ENCODE results near the gene CCNY. TPM values are rescaled to one million over a fixed set of nuclear protein-coding genes. Genes with fewer than 3 reads are reported as not detected.

CCNY gene
- total RNA-seq, 1 experiment from 2014 or later: 53.3 TPM

DNA sequence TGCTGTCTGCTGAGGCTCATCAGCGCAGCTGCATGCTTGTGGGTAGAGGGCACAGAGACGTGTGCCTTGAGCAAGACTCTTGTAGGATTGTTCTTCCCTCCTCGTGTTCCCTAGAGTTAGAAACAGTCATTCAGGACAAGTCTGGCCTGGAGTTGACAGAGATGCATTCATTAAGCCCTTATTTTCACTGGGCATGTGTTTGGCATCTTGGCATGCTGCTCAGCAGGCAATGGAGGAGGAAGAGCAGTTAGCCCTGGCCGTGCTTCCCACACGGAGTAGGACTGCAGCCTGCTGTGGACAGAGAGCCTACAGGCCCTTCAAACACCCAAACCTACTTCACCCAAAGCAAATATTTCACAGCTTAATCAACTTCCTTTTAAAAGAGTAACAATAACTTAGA lies 195.8 kb downstream of the CCNY start:
- CTCF ChIA-PET: no interaction called here

More for the DNA sequence above, 195.8 kb downstream of the CCNY start:
- POLR2A ChIA-PET: no interaction called here
- H3K9me3 Mint-ChIP-seq: peaks cover 26% of the 10 kb centered on the region
- no peak for DNase-seq (ENCODE audit: low spot score)
- ATAC-seq: no peak
- TF ChIP-seq PRDM15 (CRISPR knock-in tag; IDR thresholded peaks at IDR 0.05) (no peak), USF2 (CRISPR knock-in tag; IDR thresholded peaks at IDR 0.05) (no peak), ETV6 (CRISPR knock-in tag; IDR thresholded peaks at IDR 0.05) (no peak), NR2C2 (CRISPR knock-in tag; IDR thresholded peaks at IDR 0.05) (no peak), E2F4 (CRISPR knock-in tag; IDR thresholded peaks at IDR 0.05; ENCODE audit: borderline replicate concordance, low read depth) (no peak), RORB (CRISPR knock-in tag; IDR thresholded peaks at IDR 0.05) (no peak), E2F5 (CRISPR knock-in tag; IDR thresholded peaks at IDR 0.05) (no peak), CBFB (CRISPR knock-in tag; IDR thresholded peaks at IDR 0.05; ENCODE audit: low read depth) (no peak), NR1H2 (CRISPR knock-in tag; IDR thresholded peaks at IDR 0.05) (no peak), MYBL2 (CRISPR knock-in tag; IDR thresholded peaks at IDR 0.05) (no peak), AFF4 (CRISPR knock-in tag; IDR thresholded peaks at IDR 0.05; ENCODE audit: borderline replicate concordance) (no peak), SOX15 (CRISPR knock-in tag; IDR thresholded peaks at IDR 0.05) (no peak)
- TF ChIP-seq, protein P1, sequence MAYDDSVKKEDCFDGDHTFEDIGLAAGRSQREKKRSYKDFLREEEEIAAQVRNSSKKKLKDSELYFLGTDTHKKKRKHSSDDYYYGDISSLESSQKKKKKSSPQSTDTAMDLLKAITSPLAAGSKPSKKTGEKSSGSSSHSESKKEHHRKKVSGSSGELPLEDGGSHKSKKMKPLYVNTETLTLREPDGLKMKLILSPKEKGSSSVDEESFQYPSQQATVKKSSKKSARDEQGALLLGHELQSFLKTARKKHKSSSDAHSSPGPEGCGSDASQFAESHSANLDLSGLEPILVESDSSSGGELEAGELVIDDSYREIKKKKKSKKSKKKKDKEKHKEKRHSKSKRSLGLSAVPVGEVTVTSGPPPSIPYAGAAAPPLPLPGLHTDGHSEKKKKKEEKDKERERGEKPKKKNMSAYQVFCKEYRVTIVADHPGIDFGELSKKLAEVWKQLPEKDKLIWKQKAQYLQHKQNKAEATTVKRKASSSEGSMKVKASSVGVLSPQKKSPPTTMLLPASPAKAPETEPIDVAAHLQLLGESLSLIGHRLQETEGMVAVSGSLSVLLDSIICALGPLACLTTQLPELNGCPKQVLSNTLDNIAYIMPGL (CRISPR knock-in tag; IDR thresholded peaks at IDR 0.05): no peak
- TF ChIP-seq, protein P2, sequence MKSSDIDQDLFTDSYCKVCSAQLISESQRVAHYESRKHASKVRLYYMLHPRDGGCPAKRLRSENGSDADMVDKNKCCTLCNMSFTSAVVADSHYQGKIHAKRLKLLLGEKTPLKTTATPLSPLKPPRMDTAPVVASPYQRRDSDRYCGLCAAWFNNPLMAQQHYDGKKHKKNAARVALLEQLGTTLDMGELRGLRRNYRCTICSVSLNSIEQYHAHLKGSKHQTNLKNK (CRISPR knock-in tag; IDR thresholded peaks at IDR 0.05): no peak
- TF ChIP-seq, protein P3, sequence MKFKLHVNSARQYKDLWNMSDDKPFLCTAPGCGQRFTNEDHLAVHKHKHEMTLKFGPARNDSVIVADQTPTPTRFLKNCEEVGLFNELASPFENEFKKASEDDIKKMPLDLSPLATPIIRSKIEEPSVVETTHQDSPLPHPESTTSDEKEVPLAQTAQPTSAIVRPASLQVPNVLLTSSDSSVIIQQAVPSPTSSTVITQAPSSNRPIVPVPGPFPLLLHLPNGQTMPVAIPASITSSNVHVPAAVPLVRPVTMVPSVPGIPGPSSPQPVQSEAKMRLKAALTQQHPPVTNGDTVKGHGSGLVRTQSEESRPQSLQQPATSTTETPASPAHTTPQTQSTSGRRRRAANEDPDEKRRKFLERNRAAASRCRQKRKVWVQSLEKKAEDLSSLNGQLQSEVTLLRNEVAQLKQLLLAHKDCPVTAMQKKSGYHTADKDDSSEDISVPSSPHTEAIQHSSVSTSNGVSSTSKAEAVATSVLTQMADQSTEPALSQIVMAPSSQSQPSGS (CRISPR knock-in tag; IDR thresholded peaks at IDR 0.05; ENCODE audit: borderline replicate concordance, low read depth): no peak
- TF ChIP-seq, protein P4, sequence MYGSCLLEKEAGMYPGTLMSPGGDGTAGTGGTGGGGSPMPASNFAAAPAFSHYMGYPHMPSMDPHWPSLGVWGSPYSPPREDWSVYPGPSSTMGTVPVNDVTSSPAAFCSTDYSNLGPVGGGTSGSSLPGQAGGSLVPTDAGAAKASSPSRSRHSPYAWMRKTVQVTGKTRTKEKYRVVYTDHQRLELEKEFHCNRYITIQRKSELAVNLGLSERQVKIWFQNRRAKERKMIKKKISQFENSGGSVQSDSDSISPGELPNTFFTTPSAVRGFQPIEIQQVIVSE (CRISPR knock-in tag; IDR thresholded peaks at IDR 0.05; ENCODE audit: borderline replicate concordance): no peak
- H3K27ac Mint-ChIP-seq: no peak overlapping the region
- H3K27me3 Mint-ChIP-seq (ENCODE audit: low read depth): no peaks in the 10 kb centered on the region
- peaks cover 60% of the 10 kb centered on the region for H3K36me3 Mint-ChIP-seq
- H3K4me3 Mint-ChIP-seq: no peak overlapping the region
- H3K4me1 Mint-ChIP-seq: peaks cover 16% of the 10 kb centered on the region

Data from WTC11 (cell line).